Peyer's patch (tissue), 4 donors: ENCODE measurements around the gene IL1RAPL1. TPM values are rescaled to one million over a fixed set of nuclear protein-coding genes. Genes with fewer than 3 reads are reported as not detected.

Experiments used
- DNase-seq, 3 donors: peaks; one replicate each; pipeline ENCODE4 v3.0.0-alpha.2; 2017 to 2019
- H3K27ac ChIP-seq, 4 donors: fragments of 200-600 bp; sonication (generic); one replicate each; pipeline ENCODE4 v1.5.1; 2016 to 2019
- H3K27me3 ChIP-seq, 2 donors: fragments of 200-600 bp; sonication (generic); one replicate each; pipeline ENCODE4 v1.5.1; 2019
- H3K36me3 ChIP-seq, 3 donors: fragments of 200-600 bp; sonication (generic); one replicate each; pipeline ENCODE4 v1.5.1; 2016 to 2019
- H3K4me1 ChIP-seq, 4 donors: fragments of 200-600 bp; sonication (generic); one replicate each; pipeline ENCODE4 v1.5.1; 2016 to 2019
- H3K4me3 ChIP-seq, 4 donors: fragments of 200-600 bp; sonication (generic); 1 replicate in 3 of 4; 2 replicates in 1 of 4; pipeline ENCODE4 v1.5.1; 2016 to 2019; ENCODE audit warnings: mild to moderate bottlenecking in 1 of 4
- H3K9me3 ChIP-seq, 4 donors: fragments of 200-600 bp; sonication (generic); one replicate each; pipeline ENCODE4 v1.5.1; 2016 to 2019; ENCODE audit warnings: mild to moderate bottlenecking in 1 of 4
- POLR2A ChIP-seq, 2 donors: fragments of 450-650 bp; IDR thresholded peaks; one replicate each; pipeline ENCODE4 v1.5.1; 2017; ENCODE audit warnings: antibody characterized with exemption in 2 of 2, mild to moderate bottlenecking in 2 of 2, moderate library complexity in 2 of 2
- total RNA-seq, 4 donors: library from RNA; depleted of rRNA; stranded (reverse); fragments of >200 nt; gene quantifications; one replicate each; pipeline ENCODE4 v1.1.0, GENCODE V29; 2016
- TF ChIP-seq, protein P1 (sequence below), 6 experiments: fragments of 450-650 bp in 4 of 6; fragments of 200-600 bp in 2 of 6; sonication (generic) in 1 of 6; IDR thresholded peaks; one replicate each; pipeline ENCODE4 v1.5.1; 2017 to 2019; ENCODE audit warnings: antibody characterized with exemption in 6 of 6, mild to moderate bottlenecking in 3 of 6, moderate library complexity in 1 of 6

The IL1RAPL1 gene
- total RNA-seq, 4 donors from 2014 or later, result not detected

DNA sequence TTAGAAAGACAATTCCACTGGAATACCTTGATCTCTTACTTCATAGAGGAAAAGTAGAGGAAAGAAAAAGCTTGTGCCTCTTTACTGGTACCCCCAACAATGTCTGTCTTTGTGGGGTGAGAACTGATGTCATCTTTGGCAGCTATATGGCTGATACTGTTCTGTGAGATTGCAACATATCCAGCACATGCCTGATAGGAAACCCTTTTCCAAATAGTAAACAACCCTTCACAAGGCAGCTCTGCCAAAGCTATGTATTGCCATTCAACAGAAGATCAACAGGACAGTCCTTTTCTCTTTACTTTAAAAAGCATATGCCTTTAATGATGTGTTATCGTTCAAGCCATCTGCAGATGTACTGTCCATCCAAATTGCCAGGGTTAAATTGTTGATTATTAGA is 105.9 kb downstream of the IL1RAPL1 start:
- DNase-seq, result no peak
- Histone ChIP-seq H3K9me3 (no peaks in the 10 kb centered on the region), H3K27ac (no peak overlapping the region), H3K4me3 (no peak overlapping the region), H3K36me3 (no peaks in the 10 kb centered on the region), H3K27me3 (no peaks in the 10 kb centered on the region), H3K4me1 (no peaks in the 10 kb centered on the region)
- TF ChIP-seq POLR2A (IDR thresholded peaks at IDR 0.05), result no peak
- TF ChIP-seq, protein P1, sequence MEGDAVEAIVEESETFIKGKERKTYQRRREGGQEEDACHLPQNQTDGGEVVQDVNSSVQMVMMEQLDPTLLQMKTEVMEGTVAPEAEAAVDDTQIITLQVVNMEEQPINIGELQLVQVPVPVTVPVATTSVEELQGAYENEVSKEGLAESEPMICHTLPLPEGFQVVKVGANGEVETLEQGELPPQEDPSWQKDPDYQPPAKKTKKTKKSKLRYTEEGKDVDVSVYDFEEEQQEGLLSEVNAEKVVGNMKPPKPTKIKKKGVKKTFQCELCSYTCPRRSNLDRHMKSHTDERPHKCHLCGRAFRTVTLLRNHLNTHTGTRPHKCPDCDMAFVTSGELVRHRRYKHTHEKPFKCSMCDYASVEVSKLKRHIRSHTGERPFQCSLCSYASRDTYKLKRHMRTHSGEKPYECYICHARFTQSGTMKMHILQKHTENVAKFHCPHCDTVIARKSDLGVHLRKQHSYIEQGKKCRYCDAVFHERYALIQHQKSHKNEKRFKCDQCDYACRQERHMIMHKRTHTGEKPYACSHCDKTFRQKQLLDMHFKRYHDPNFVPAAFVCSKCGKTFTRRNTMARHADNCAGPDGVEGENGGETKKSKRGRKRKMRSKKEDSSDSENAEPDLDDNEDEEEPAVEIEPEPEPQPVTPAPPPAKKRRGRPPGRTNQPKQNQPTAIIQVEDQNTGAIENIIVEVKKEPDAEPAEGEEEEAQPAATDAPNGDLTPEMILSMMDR (IDR thresholded peaks at IDR 0.05), result no peak

DNA sequence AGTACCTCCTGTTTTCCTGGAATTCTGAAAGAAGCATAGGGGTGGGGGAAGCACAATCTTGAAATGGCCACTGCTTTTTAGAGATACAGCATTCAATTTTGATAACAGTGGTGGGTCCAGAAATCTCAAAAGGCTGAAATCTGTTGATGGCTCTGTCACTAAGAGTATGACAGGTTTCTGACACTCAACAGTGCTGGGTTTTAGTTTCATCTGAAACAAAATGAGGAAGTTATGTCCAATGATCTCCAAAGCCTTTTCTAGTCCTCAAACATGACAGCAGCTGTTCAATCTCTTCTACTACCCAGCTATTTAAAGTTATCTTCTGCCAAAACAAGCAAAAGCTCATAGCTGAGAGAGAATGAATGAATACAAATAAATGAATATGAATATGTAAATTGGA is 110.5 kb downstream of the IL1RAPL1 start:
- H3K36me3 ChIP-seq, result no peaks in the 10 kb centered on the region
- no peaks in the 10 kb centered on the region for H3K27me3 ChIP-seq
- DNase-seq, result no peak
- TF ChIP-seq POLR2A (IDR thresholded peaks at IDR 0.05), result no peak
- TF ChIP-seq, protein P1 (IDR thresholded peaks at IDR 0.05), result no peak
- no peak overlapping the region for H3K27ac ChIP-seq
- H3K4me1 ChIP-seq, result no peaks in the 10 kb centered on the region
- no peak overlapping the region for H3K4me3 ChIP-seq
- no peaks in the 10 kb centered on the region for H3K9me3 ChIP-seq

DNA sequence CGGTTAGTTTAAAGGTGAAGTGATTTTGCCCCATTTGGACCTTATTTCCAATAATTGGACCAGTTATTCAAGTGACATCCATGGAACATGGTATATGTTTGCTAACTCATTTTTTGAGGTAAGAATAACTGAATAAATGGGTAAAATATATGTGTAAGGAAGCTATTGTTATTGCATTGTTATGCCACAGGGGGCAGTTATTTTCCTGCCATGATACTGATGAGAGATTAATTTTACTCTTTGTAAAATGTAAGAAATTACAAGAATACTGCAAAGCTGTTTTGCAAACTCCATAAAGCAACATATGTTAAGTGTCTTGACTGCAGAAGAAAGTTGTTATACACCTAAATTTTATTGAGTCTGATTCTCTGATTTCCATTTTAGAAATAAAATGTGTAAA is 114.0 kb downstream of the IL1RAPL1 start:
- H3K9me3 ChIP-seq, result no peaks in the 10 kb centered on the region
- no peaks in the 10 kb centered on the region for H3K36me3 ChIP-seq
- no peak for TF ChIP-seq POLR2A (IDR thresholded peaks at IDR 0.05)
- TF ChIP-seq, protein P1 (IDR thresholded peaks at IDR 0.05), result no peak
- no peaks in the 10 kb centered on the region for H3K4me1 ChIP-seq
- DNase-seq, result no peak
- no peaks in the 10 kb centered on the region for H3K27me3 ChIP-seq
- no peak overlapping the region for H3K4me3 ChIP-seq
- H3K27ac ChIP-seq, result no peak overlapping the region

DNA sequence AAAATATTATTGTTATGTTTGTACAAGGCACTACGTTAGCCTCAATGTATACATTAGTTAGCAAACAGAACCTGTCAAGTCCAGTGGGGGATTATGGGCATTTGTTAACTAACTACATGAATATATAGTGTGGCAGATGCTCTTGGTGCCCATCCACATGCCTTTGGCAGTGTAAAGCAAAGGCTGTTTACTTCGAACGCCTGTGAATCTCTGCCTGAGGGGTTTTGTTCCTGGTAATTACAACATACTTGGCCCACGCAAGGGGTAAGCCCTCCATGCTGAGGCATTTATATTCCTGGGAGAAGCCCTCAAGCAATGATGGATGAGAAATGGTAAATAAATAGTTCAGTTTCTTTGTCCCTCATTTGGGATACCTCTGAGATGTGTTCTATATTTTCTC is 119.7 kb downstream of the IL1RAPL1 start:
- no peaks in the 10 kb centered on the region for H3K4me1 ChIP-seq
- no peak for DNase-seq
- H3K27me3 ChIP-seq, result no peaks in the 10 kb centered on the region
- H3K36me3 ChIP-seq, result no peaks in the 10 kb centered on the region
- no peak overlapping the region for H3K27ac ChIP-seq
- H3K9me3 ChIP-seq, result no peaks in the 10 kb centered on the region
- TF ChIP-seq, protein P1 (IDR thresholded peaks at IDR 0.05), result no peak
- no peak for TF ChIP-seq POLR2A (IDR thresholded peaks at IDR 0.05)
- no peak overlapping the region for H3K4me3 ChIP-seq

DNA sequence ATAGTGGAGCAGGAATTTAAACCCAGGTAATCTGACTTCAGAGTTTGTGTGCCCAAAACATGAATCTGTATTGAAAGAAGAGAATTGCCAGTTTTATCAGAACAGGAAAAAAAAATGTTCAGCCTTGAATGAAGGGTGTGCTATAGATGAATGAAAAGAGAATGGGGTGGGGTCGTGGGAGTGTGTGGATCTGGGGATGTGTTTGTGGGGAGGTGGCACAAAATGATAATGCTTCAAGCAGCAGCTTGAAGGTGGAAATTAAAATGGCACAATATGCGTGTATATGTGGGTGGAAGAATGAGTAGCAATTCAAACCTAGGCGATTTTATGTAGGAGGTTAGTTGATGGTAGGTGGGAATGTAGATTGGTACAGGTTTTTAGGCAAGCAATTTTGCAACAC is 122.2 kb downstream of the IL1RAPL1 start:
- Histone ChIP-seq H3K9me3 (no peaks in the 10 kb centered on the region), H3K27ac (no peak overlapping the region), H3K4me3 (no peak overlapping the region), H3K36me3 (no peaks in the 10 kb centered on the region), H3K27me3 (no peaks in the 10 kb centered on the region), H3K4me1 (no peaks in the 10 kb centered on the region)
- DNase-seq, result no peak
- TF ChIP-seq, protein P1 (IDR thresholded peaks at IDR 0.05), result no peak
- TF ChIP-seq POLR2A (IDR thresholded peaks at IDR 0.05), result no peak

DNA sequence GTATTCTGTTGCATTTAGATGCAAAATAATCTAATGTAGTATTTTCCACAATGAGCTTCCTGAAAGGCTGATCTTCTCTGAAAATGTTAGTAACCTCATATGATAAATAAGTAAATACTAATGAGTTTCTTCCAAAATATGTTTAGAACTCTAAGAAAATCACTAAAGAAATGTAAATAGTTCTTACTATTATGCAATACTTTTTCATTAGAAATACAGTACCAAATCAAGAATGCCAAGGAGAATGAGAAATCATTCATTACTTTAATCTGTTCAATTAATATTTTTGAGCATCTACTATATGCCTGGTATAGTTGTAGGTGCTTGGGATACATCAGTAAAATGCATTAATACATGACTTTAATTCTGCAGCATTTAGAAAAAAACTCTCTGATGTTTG is 130.6 kb downstream of the IL1RAPL1 start:
- Histone ChIP-seq H3K4me3 (no peak overlapping the region), H3K27ac (no peak overlapping the region), H3K4me1 (no peaks in the 10 kb centered on the region), H3K27me3 (no peaks in the 10 kb centered on the region), H3K9me3 (no peaks in the 10 kb centered on the region), H3K36me3 (no peaks in the 10 kb centered on the region)
- no peak for DNase-seq
- TF ChIP-seq POLR2A (IDR thresholded peaks at IDR 0.05), result no peak
- TF ChIP-seq, protein P1 (IDR thresholded peaks at IDR 0.05), result no peak
